ENCODE results near the gene GORASP1.

DNA sequence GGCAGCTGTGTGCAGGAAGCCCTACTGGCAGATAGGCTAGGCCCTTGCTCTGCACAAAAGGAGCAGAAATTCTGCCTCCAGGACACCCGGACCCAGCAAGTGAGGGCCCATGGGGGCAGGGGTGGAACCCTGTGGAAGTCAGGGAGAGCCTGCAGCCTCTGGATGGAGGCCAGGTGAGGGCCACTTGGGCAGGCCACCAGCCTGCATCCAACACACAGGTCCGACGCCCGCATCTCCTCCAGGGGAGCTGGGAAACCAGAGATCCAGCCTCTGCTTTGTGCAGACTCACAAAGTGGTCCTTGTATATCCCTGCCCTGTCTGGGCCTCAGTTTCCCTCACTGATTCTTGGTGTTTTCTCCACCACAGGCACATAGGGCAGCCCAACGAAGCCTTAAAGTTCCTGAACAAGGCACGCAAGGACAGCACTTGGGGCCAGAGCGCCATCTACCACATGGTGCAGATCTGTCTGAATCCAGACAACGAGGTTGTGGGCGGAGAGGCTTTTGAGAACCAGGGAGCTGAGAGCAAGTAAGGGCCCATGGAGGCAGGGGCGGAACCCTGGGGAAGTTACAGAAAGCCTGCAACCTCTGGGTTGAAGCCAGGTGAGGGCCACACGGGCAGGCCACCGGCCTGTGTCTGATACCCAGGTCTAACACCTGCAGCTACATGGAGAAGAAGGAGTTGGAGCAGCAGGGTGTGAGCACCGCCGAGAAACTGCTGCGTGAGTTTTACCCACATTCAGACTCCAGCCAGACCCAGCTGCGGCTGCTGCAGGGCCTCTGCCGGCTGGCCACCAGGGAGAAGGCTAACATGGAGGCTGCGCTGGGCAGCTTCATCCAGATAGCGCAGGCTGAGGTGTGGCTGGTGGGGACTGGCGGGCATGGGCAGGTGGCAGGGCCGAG lies 29.4 kb upstream of the GORASP1 start:
- TF ChIP-seq CTCF (IDR thresholded peaks at IDR 0.05) (no peak), POLR2A (IDR thresholded peaks at IDR 0.05) (no peak)

Data from uterus (tissue), 2 donors.